ENCODE data around the gene OTOGL.

GRCh38 chr12:80059102-80059501 lies 40.2 kb upstream of the OTOGL start:
- no peak for TF ChIP-seq SNAI2 (CRISPR knock-in tag; IDR thresholded peaks at IDR 0.05)
- TF ChIP-seq ZC3H10 (CRISPR knock-in tag; IDR thresholded peaks at IDR 0.05), result no peak
- TF ChIP-seq ZFP30 (CRISPR knock-in tag; IDR thresholded peaks at IDR 0.05), result no peak
- no peak for TF ChIP-seq ZFP3 (CRISPR knock-in tag; IDR thresholded peaks at IDR 0.05)
- TF ChIP-seq GLIS3 (CRISPR knock-in tag; IDR thresholded peaks at IDR 0.05), result no peak
- no peak for TF ChIP-seq ZNF565 (CRISPR knock-in tag; conservative IDR thresholded peaks at IDR 0.05; ENCODE audit: low read depth)
- no peak for TF ChIP-seq CREB5 (CRISPR knock-in tag; IDR thresholded peaks at IDR 0.05; ENCODE audit: low read depth)
- no peak for TF ChIP-seq TCF4 (CRISPR knock-in tag; IDR thresholded peaks at IDR 0.05; ENCODE audit: borderline replicate concordance)
- TF ChIP-seq TOX (CRISPR knock-in tag; IDR thresholded peaks at IDR 0.05; ENCODE audit: borderline replicate concordance), result no peak
- no peak for TF ChIP-seq ESRRG (CRISPR knock-in tag; IDR thresholded peaks at IDR 0.05)
